Ecto neural progenitor cell (in vitro differentiated cells): ENCODE results near the gene NPC1L1.

Experiments
- DNase-seq: peaks from one replicate; pipeline ENCODE4 v3.0.0-alpha.2; 2018; ENCODE audit warnings: low spot score

NPC1L1 gene

GRCh38 chr7:44471436-44471835 is 69.7 kb downstream of the NPC1L1 start:
- no peak for DNase-seq

GRCh38 chr7:44470628-44471245 is 70.4 kb downstream of the NPC1L1 start:
- no peak for DNase-seq

- no peak for DNase-seq
These were observed 71.0 kb downstream of the NPC1L1 start for GRCh38 chr7:44470135-44470479.

- DNase-seq, result no peak
These were observed 71.5 kb downstream of the NPC1L1 start for GRCh38 chr7:44469461-44470134.

- no peak for DNase-seq
These were observed 73.9 kb downstream of the NPC1L1 start for GRCh38 chr7:44467217-44467548.

GRCh38 chr7:44466300-44467216 is 74.6 kb downstream of the NPC1L1 start:
- no peak for DNase-seq

GRCh38 chr7:44465490-44465889 is 75.6 kb downstream of the NPC1L1 start:
- no peak for DNase-seq

- no peak for DNase-seq
These were observed 77.8 kb downstream of the NPC1L1 start for GRCh38 chr7:44463169-44463808.
